ENCODE data around the gene AHCYL2.

DNA sequence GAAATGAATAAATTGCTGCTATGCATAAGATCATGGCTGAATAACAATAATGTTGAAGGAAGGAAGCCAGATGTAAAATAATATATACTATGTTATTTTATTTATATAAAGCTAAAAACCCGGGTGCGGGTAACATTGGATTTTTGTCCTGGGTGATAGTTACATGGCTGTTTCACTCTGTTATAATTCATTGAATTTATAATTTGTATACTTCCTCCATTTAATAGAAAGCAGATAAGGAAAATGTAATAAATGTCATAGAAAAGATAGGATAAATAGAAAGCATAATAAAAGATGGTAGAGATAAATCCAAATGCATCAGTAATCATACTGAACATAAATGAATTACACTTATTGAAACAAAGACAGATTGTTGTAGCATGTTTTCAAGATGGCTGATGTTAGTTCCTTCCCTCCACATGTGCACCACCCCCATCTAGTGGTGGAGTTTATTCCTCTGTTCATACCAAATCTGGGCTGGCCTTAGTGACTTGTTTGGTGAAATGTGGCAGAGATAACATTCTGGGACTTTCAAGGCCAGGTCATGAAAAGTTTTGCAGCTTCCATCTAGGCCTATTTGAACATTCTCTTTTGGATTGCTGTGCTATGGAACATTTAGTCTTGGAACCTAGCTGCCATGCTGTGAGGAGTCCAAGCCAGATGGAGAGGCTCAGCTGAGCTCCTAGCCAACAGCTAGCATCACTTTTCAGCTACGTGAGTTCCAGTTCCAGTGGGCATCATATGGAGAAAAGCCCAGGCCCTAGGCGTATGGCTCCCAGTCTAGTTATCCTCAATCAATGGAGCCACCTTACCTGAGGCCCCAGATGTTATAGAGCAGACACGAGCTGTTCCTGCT lies 46.9 kb downstream of the AHCYL2 start:
- TF ChIP-seq, protein P1, sequence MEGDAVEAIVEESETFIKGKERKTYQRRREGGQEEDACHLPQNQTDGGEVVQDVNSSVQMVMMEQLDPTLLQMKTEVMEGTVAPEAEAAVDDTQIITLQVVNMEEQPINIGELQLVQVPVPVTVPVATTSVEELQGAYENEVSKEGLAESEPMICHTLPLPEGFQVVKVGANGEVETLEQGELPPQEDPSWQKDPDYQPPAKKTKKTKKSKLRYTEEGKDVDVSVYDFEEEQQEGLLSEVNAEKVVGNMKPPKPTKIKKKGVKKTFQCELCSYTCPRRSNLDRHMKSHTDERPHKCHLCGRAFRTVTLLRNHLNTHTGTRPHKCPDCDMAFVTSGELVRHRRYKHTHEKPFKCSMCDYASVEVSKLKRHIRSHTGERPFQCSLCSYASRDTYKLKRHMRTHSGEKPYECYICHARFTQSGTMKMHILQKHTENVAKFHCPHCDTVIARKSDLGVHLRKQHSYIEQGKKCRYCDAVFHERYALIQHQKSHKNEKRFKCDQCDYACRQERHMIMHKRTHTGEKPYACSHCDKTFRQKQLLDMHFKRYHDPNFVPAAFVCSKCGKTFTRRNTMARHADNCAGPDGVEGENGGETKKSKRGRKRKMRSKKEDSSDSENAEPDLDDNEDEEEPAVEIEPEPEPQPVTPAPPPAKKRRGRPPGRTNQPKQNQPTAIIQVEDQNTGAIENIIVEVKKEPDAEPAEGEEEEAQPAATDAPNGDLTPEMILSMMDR (IDR thresholded peaks at IDR 0.05; ENCODE audit: insufficient read depth, low read depth, low read length), result peak; percentile 74
- TF ChIP-seq EZH2 (IDR thresholded peaks at IDR 0.05; ENCODE audit: insufficient read depth, low read length), result no peak

Measured in astrocyte (in vitro differentiated cells and primary cell).